ENCODE measurements around the gene BTNL9.
"Not testable (repeated sequence)": the region's sequence is repeated elsewhere in the genome, so short reads cannot be mapped to it uniquely, and the experiment has no call there.

The BTNL9 gene

DNA sequence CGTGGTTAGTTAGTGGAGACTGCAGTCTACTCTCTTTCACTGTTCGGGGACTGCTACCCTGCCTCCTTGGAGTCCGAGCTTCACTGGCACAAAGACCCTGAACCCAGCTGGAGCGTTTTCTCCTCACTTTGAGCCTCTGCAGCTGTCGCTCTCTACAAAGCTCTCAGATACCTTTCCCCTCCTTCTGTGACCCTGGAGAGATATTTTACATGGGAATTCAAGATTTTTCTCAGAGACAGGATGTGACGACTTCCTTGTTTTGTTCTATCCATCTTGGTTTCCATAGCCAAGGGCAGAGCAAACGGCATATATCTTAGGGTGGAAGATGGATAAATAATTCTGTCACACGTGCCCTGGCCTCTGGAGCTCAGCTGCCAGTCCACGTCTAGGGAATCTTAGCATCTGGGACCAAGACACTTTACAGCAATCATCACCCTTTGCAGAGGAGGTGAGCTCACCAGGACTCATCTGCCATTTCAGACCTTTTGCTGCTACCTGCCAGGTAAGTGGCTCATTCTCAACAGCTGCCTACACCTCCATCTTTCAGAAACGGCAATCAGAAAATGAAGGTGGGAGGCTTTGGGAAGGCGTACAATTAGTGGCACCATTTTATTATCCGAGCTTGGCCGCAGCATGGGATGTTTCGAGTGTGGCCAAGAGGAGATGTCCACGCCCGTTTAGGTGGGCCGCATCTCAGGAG lies at the start of gene BTNL9:
Gene BTNL9, plus strand, starts transcription at position 336 of the 700 bp plus-strand sequence. CDS start 5,224 bp downstream, outside the sequence.
- no peak for DNase-seq (ENCODE audit: low read depth in 2 of 2)

- DNase-seq (ENCODE audit: low read depth in 2 of 2), result no peak
Observed at GRCh38 chr5:180990882-180991242, 49.2 kb upstream of the BTNL9 start.

DNA sequence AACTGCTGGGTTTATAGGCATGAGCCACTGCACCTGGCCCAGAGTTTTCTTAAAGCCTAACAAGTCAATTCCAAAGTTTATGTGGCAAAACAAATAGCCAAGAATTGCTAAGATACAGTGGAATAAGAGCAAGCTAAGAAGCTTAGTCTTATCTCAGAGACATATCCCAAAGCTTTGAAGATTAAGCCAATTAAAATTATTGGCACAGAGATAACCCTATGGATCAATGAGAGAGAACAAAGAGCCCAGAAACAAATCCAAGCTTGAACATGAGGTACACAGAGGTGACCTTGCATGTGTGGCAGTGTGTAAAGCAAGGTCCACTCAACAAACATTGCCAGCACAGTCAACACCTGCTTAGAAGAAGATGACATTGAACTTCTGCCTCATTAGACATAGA lies 38.1 kb upstream of the BTNL9 start:
- DNase-seq (ENCODE audit: low read depth in 2 of 2), result no peak

DNA sequence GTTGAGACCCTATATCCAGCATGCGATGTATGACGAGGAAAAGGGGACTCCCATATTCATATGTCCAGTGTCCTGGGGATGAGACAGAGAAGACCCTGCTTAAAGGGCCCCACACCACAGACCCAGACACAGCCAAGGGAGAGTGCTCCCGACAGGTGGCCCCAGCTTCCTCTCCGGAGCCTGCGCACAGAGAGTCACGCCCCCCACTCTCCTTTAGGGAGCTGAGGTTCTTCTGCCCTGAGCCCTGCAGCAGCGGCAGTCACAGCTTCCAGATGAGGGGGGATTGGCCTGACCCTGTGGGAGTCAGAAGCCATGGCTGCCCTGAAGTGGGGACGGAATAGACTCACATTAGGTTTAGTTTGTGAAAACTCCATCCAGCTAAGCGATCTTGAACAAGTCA lies 34.3 kb upstream of the BTNL9 start:
- DNase-seq (ENCODE audit: low read depth in 2 of 2), result no peak

DNA sequence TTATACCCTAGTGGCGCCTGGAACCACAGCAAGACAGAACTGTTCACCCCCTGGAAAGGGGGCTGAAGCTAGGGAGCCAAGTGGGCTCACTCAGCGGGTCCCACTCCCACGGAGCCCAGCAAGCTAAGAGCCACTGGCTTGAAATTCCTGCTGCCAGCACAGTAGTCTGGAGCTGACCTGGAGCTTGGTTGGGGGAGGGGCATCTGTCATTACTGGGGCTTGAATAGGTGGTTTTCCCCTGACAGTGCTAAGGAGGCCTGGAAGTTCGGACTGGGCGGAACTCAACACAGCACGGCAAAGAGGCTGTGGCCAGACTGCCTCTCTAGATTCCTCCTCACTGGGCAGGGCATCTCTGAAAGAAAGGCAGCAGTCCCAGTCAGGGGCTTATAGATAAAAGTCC lies 31.9 kb upstream of the BTNL9 start:
- DNase-seq (ENCODE audit: low read depth in 2 of 2), result no peak

DNA sequence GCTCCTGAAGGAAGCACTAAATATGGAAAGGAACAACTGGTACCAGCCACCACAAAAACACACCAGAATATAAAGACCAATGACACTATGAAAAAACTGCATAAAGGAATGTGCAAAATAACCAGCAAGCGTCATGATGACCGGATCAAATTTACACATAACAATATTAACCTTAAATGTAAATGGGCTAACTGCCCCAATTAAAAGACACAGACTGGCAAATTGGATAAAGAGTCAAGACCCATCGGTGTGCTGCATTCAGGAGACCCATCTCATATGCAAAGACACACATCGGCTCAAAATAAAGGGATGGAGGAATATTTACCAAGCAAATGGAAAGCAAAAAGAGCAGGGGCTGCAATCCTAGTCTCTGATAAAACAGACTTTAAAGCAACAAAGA lies 30.0 kb upstream of the BTNL9 start:
- not testable (repeated sequence) for DNase-seq (ENCODE audit: low read depth in 2 of 2)

- DNase-seq (ENCODE audit: low read depth in 2 of 2), result not testable (repeated sequence)
Observed at GRCh38 chr5:181014654-181015053, 25.4 kb upstream of the BTNL9 start.

DNA sequence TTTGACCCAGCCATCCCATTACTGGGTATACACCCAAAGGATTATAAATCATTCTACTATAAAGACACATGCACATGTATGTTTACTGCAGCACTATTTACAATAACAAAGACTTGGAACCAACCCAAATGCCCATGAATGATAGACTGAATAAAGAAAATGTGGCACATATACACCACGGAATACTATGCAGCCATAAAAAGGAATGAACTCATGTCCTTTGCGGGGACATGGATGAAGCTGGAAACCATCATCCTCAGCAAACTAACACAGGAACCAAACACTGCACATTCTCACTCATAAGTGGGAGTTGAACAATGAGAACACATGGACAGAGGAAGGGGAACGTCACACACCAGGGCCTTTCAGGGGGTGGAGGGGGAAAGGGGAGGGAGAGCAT lies 22.6 kb upstream of the BTNL9 start:
- DNase-seq (ENCODE audit: low read depth in 2 of 2), result not testable (repeated sequence)

GRCh38 chr5:181020688-181021087 lies 19.4 kb upstream of the BTNL9 start:
- no peak for DNase-seq (ENCODE audit: low read depth in 2 of 2)

DNA sequence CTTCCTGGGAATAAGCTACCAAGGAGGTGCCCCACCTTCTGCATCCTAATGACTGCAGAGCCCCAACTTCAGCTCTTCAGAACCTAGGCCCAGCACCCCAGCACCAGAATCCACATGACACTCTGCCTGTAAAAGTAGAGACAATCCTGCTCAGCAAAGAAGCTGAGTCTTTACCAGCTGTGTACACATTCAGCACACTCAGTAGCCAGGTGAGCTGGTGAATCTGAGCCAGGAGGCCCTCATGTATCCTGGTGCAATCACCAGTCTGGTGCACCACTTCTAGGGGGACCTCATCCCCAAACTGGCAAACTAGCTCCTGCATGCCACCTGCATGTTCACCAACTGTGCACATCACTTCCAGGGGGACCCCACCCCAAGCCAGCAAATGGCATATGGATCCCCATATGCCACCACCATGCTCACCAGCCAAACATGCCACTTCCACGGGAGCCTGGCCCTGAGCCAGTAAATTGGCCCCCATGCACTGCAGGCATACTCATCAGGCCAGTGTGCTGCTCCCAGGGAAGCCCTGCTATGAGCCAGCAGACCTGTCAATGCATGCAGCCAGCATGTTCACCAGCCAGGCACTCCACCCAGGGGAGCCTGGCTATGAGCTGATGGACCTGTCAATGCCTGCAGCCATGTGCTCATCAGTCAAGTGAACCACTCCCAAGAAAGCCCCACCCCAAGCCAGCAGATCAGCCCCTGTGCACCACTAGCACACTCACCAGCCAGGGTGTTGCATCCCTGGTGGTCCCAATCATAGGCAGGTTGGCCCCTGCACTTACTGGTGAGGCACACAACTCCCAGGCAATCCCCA lies 15.6 kb upstream of the BTNL9 start:
- no peak for DNase-seq (ENCODE audit: low read depth in 2 of 2)

GRCh38 chr5:181027452-181028031 lies 12.5 kb upstream of the BTNL9 start:
- DNase-seq (ENCODE audit: low read depth in 2 of 2), result no peak

DNA sequence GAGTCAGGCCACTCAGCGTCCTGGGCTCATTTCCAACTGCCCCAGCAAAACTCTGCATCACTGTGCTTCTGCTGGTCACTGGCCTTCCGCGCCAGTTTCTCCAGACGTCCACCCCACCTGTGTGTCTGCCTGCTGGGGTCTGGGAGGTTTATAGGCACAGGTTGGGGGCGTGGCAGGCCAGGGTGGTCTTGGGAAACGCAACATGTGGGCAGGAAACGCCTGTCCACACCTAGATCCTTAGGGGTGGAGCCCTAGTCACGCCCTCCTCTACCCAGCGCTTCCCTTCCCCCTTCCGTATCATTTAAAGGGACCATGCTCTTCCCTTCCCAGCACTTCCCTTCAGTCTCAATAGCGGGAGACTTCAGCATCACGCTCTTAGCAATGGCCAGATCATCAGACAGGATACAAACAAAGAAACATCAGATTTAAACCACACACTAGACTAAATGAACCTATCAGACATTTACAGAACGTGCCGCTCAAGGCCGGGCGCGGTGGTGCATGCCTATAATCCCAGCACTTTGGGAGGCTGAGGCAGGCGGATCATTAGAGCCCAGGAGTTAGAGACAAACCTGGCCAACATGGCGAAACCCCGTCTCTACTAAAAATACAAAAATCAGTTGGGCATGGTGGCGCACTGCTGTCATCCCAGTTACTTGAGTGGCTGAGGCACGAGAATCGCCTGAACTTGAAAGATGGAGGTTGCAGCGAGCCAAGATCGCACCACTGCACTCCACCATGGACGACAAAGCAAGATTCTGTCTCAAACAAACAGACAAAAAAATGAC lies 11.8 kb upstream of the BTNL9 start:
- no peak for DNase-seq (ENCODE audit: low read depth in 2 of 2)

DNA sequence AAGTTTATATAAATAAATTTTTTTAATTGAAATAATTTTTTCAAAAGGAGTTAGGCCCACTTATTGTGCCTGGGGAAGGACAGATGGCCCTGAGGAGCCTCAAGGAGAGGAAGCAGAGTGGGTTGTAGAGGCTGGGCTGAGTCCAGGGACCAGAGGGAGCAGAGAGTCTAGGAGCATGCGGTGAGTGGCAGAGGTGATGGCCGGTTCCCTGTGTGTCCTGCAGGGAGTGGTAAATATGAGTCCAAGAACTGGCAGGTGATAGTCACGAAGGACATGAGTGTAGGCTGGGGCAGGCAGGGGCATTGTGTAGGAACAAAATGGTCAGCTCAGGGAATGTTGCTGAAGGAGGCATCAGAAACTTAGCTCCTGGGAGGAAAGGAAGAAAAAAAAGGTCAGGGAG lies 8.3 kb upstream of the BTNL9 start:
- no peak for DNase-seq (ENCODE audit: low read depth in 2 of 2)

DNA sequence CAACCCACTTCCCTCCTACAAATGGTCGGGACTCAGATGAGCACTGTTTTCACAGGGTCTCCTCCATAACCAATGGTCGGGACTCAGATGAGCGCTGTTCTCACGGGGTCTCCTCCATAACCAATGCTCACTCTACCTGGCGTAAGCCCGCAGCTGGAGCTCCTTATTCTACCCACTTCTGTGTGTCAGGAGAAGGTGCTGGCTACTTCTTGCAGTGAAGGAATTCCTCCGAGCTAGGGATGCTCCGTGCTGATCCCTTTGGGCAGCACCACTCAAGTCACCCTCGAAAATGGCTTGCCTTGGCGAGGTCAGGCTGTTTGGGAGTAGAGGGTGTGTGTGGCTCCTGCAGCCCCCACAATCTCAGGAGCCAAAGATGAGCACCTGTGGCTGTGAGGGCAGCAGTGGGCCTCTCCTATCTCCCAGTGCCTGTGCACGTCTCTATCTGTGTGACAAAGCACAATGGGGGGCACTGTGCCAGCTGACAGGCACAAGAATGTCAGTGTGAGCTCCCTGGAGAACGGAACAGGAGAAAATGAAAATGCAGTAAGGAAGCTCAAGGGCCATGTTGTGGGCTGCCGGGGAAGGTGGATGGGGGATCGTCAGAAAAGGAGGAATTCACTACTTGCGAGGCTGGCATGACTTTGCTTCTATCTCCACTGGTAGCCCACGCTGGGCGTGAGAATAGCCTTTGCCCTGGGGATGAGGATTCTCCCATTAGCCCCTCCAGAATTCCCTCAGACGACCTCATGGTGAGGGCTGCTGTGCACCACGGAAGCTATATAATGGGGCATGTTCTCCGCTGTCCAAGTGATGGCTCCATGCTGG lies 3.9 kb upstream of the BTNL9 start:
- DNase-seq (ENCODE audit: low read depth in 2 of 2), result no peak

DNA sequence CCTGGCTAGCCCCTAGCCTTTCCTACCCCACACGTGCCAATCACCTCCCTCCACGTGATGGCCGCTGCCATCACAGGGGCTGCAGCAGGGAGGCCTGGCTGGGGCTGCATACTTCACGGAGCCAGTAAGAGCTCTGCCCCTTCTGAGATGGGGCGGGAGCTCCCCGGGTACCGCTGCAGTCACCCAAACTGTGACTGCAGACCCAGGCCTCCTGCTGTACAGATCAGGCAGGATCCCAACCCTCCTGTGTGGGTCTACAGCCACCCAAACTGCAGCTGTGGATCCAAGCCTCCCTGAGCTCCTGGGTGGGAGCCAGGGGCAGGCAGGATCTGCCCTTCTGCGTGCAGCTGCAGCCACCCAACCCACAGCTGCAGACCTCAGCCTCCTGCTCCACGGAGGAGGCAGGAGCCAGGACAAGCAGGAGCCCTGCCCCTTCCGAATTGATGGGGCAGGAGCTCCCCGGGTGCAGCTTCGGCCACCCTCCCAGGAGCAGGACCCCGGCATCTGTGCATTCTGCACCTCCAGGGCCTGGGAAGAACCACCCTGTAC lies 3.2 kb upstream of the BTNL9 start:
- DNase-seq (ENCODE audit: low read depth in 2 of 2), result no peak

DNA sequence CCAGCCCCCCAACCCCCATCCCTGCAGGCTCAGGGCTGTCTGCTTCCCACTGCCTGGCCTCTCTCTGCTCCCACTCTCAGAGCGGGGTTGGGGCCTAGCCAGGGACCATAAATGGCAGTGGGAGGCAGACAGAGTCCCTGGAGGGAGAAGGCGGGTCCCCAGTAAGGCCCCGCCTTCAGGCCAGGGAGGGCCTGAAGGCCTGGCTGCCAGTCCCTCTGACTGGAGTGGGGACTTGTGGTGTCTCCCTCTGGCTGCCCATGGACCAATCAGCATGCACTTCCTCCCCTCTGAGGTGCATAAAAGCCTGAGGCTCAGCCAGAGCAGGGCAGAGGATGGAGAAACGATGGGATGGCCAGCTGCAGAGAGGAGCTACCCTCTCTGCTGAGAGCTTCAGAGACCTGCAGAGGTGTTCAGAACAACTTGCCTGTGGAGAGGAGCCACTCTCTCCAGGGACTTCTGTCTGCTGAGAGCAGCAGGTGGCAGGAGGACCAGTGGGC lies 2.7 kb upstream of the BTNL9 start:
- DNase-seq (ENCODE audit: low read depth in 2 of 2), result no peak

DNA sequence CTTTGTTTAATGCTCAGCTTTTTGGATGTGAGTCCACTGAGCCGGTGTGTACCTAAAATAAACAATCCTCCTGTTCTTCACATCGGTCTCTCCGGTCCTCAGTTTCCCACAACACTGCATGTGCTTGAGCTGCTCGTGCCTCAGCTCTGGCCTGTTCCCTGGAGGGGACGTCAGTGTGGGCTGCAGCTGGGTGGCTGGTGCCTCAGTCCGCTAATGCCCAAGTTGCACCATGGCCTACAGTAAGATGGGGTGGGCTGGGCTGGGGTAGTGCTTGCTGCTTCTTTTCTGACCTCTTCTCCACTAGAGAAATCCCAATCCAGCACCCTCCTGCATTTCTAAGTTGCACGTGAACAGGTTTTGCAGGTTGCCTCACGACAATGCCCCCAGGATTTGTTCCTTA lies 595 bp upstream of the BTNL9 start:
- DNase-seq (ENCODE audit: low read depth in 2 of 2), result no peak

DNA sequence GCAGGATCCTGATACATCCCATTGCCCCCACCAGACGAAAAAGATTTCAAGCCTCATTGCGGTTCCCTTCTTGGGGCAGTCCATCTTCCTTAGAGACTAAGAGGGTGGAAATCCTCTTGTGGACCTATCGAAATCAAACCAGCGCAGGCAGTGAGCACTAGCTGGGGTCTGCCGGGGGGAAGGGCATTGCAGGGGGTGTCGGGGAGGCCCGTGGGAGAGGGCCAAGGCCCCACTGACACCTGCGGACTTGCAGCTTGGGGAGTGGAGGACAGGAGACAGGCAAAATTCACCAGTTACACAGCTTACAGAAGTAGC lies 522 bp downstream of the BTNL9 start:
- DNase-seq (ENCODE audit: low read depth in 2 of 2), result no peak

GRCh38 chr5:181041043-181041442 lies 977 bp downstream of the BTNL9 start:
- DNase-seq (ENCODE audit: low read depth in 2 of 2), result no peak

DNA sequence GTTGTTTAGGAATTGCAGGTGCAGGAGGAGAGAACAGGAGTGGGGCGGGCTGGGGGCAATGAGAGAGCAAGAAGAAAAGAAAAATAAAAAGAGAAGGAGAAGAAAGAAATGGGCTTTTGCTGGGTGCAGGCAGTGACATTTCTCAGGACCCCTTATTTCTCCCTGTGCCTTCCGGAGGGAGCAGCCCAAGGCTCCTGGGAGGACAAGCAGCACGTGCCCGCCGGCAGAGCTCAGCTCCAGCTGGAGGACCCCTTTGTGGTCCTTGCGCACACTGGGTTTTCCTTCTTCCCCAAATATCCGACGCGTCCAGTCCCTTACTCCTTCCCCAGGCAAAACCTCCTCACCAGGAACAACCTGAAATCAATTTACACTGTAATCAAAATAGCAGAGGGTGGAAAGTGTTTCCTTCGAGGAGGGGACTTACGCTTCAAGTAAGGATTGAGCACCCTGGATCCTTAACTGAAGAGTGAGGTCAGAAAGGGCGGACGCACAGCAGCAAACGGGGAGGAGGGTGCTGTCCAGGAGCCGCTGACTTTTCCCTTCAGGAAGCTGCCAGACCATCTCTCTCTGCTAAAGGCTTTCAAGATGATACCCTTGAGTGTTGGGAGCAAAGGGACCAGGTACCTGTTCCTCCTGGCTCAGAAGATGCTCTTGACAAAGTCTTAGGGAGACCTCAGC lies 2.1 kb downstream of the BTNL9 start:
- no peak for DNase-seq (ENCODE audit: low read depth in 2 of 2)

Measured in activated CD8-positive, alpha-beta memory T cell treated with anti-CD3 and anti-CD28 coated beads for 4 hours (primary cell).